ENCODE data around the gene CD83.

Gene CD83

DNA sequence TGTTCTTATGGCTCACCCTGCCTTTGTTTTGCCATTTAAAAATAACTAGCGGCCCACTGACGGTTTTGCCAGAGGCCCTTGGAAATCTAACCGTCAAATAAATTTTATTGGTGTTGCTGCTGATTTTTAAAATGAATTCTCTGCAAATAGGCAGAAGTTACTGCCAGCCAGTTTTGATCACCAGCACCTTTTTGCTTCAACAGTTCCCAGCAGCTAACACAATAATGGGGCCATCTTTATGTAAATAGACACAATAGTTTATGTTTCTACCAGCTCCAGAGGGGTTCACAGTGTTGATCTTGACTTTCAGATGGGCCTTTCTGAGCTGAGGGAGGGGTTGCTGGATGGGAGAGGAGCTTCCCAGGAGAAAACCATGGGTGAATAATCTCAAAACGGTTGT lies 11.2 kb downstream of the CD83 start:
- no peak overlapping the region for H3K9ac ChIP-seq (ENCODE audit: low read depth, low read length)
- no peaks in the 10 kb centered on the region for H3K36me3 ChIP-seq (ENCODE audit: control insufficient read depth, insufficient read depth, low read length)

GRCh38 chr6:14129575-14129974 lies 12.0 kb downstream of the CD83 start:
- Histone ChIP-seq H3K4me3 (ENCODE audit: low read depth, low read length) (no peak overlapping the region), H3K27me3 (ENCODE audit: control insufficient read depth, insufficient read depth, low read length) (no peaks in the 10 kb centered on the region), H3K9ac (ENCODE audit: low read depth, low read length) (no peak overlapping the region), H3K4me1 (ENCODE audit: control insufficient read depth, insufficient read depth, low read length) (peaks cover 22% of the 10 kb centered on the region), H3K36me3 (ENCODE audit: control insufficient read depth, insufficient read depth, low read length) (no peaks in the 10 kb centered on the region), H3K9me3 (ENCODE audit: control insufficient read depth, insufficient read depth, low read length) (no peaks in the 10 kb centered on the region)

More for the DNA sequence above, 11.2 kb downstream of the CD83 start:
- Histone ChIP-seq H3K27me3 (ENCODE audit: control insufficient read depth, insufficient read depth, low read length) (no peaks in the 10 kb centered on the region), H3K4me1 (ENCODE audit: control insufficient read depth, insufficient read depth, low read length) (peaks cover 22% of the 10 kb centered on the region), H3K9me3 (ENCODE audit: control insufficient read depth, insufficient read depth, low read length) (no peaks in the 10 kb centered on the region), H3K4me3 (ENCODE audit: low read depth, low read length) (no peak overlapping the region)

GRCh38 chr6:14130435-14131075 lies 13.0 kb downstream of the CD83 start:
- H3K9ac ChIP-seq (ENCODE audit: low read depth, low read length), result no peak overlapping the region
- peaks cover 22% of the 10 kb centered on the region for H3K4me1 ChIP-seq (ENCODE audit: control insufficient read depth, insufficient read depth, low read length)
- no peaks in the 10 kb centered on the region for H3K36me3 ChIP-seq (ENCODE audit: control insufficient read depth, insufficient read depth, low read length)
- H3K4me3 ChIP-seq (ENCODE audit: low read depth, low read length), result no peak overlapping the region
- no peaks in the 10 kb centered on the region for H3K9me3 ChIP-seq (ENCODE audit: control insufficient read depth, insufficient read depth, low read length)
- no peaks in the 10 kb centered on the region for H3K27me3 ChIP-seq (ENCODE audit: control insufficient read depth, insufficient read depth, low read length)

DNA sequence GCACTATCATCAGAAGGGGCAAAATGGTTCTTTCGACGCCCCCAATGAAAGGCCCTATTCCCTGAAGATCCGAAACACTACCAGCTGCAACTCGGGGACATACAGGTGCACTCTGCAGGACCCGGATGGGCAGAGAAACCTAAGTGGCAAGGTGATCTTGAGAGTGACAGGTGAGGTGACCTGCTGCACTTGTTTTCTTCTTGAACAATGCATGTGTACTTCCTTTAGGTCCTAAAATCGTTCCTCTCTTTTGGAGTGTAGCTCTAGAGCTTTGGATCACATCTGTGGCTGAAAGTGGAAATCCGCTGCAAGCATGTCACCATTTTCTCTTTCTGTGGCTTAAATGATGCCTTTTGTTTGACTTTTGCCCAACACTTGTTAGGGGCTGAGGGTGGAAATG lies 14.0 kb downstream of the CD83 start:
- no peak overlapping the region for H3K9ac ChIP-seq (ENCODE audit: low read depth, low read length)
- no peaks in the 10 kb centered on the region for H3K9me3 ChIP-seq (ENCODE audit: control insufficient read depth, insufficient read depth, low read length)
- no peaks in the 10 kb centered on the region for H3K27me3 ChIP-seq (ENCODE audit: control insufficient read depth, insufficient read depth, low read length)
- no peaks in the 10 kb centered on the region for H3K36me3 ChIP-seq (ENCODE audit: control insufficient read depth, insufficient read depth, low read length)
- peaks cover 22% of the 10 kb centered on the region for H3K4me1 ChIP-seq (ENCODE audit: control insufficient read depth, insufficient read depth, low read length)
- no peak overlapping the region for H3K4me3 ChIP-seq (ENCODE audit: low read depth, low read length)

DNA sequence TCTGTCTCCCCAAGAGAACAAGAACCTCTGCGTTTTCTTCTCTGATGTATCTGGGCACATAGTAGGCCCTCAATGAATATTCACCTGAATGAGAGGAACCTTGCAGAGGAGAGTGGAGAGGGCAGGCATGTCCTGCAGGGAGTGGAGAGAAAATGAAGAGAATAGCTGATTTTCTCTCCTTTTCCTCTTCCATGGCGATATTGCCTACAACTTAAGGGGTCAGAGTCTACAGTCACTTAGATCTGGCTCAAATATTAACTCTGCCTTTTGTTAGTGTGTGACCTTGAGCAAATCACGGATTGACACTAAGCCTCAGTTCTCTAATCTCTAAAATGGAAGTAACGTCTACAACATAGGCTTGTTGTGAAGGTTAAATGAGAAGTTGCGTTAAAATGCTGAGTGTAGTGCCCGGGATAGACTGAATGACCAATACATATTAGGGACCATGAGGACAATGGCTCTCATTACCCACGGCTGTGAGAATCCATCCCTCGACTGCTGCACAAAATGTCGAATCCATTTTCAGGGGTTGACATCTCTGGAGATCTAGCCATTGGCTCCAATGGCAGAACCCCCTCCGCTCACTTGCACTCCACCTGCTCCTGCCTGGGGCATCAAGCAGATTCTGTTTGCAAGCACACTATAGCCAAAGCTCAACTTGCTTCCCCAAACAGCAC lies 14.8 kb downstream of the CD83 start:
- Histone ChIP-seq H3K27me3 (ENCODE audit: control insufficient read depth, insufficient read depth, low read length) (no peaks in the 10 kb centered on the region), H3K36me3 (ENCODE audit: control insufficient read depth, insufficient read depth, low read length) (no peaks in the 10 kb centered on the region), H3K4me3 (ENCODE audit: low read depth, low read length) (no peak overlapping the region), H3K9me3 (ENCODE audit: control insufficient read depth, insufficient read depth, low read length) (no peaks in the 10 kb centered on the region), H3K4me1 (ENCODE audit: control insufficient read depth, insufficient read depth, low read length) (peaks cover 22% of the 10 kb centered on the region), H3K9ac (ENCODE audit: low read depth, low read length) (no peak overlapping the region)

- H3K27me3 ChIP-seq (ENCODE audit: control insufficient read depth, insufficient read depth, low read length), result no peaks in the 10 kb centered on the region
- H3K9me3 ChIP-seq (ENCODE audit: control insufficient read depth, insufficient read depth, low read length), result no peaks in the 10 kb centered on the region
- H3K9ac ChIP-seq (ENCODE audit: low read depth, low read length), result no peak overlapping the region
- H3K4me1 ChIP-seq (ENCODE audit: control insufficient read depth, insufficient read depth, low read length), result peaks cover 17% of the 10 kb centered on the region
- no peak overlapping the region for H3K4me3 ChIP-seq (ENCODE audit: low read depth, low read length)
- H3K36me3 ChIP-seq (ENCODE audit: control insufficient read depth, insufficient read depth, low read length), result no peaks in the 10 kb centered on the region
These were observed 15.3 kb downstream of the CD83 start for GRCh38 chr6:14132921-14133275.

DNA sequence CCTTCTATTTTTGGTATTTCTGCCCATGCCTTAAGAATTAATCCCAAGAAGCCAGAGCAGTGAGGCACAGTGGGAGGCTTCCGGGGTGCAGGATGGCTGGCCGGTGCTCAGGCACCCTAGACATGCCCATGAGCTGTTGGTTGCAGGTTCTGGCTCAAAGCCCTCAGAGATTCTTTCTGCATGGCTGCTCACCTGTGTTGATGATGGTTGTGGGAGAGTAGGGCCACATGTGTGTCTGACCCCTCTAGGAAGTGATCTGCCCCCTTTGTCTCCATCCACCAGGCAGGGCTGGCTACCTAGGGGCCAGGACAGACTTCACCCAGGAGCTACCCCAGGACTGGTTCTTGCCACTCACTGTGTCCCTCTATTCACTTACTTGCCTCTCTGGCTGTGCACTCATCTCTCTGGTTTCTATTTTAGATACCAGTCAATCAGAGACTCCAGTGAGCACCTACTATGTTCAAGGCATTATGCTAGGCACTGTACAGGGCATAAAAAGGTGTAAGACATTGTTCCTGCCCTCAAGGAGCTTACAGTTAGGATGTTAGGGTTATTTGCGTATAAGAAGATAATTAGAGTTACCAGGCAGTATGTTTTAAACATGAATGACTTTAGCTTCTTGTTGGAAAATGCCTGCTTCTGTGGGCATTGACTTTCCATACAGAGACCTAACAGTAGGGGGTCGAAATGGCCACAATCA lies 16.8 kb downstream of the CD83 start:
- no peaks in the 10 kb centered on the region for H3K9me3 ChIP-seq (ENCODE audit: control insufficient read depth, insufficient read depth, low read length)
- peaks cover 5% of the 10 kb centered on the region for H3K4me1 ChIP-seq (ENCODE audit: control insufficient read depth, insufficient read depth, low read length)
- H3K4me3 ChIP-seq (ENCODE audit: low read depth, low read length), result no peak overlapping the region
- H3K9ac ChIP-seq (ENCODE audit: low read depth, low read length), result no peak overlapping the region
- H3K27me3 ChIP-seq (ENCODE audit: control insufficient read depth, insufficient read depth, low read length), result no peaks in the 10 kb centered on the region
- no peaks in the 10 kb centered on the region for H3K36me3 ChIP-seq (ENCODE audit: control insufficient read depth, insufficient read depth, low read length)

GRCh38 chr6:14135893-14136539 lies 18.4 kb downstream of the CD83 start:
- Histone ChIP-seq H3K9me3 (ENCODE audit: control insufficient read depth, insufficient read depth, low read length) (no peaks in the 10 kb centered on the region), H3K4me3 (ENCODE audit: low read depth, low read length) (no peak overlapping the region), H3K36me3 (ENCODE audit: control insufficient read depth, insufficient read depth, low read length) (no peaks in the 10 kb centered on the region), H3K9ac (ENCODE audit: low read depth, low read length) (no peak overlapping the region), H3K4me1 (ENCODE audit: control insufficient read depth, insufficient read depth, low read length) (no peaks in the 10 kb centered on the region), H3K27me3 (ENCODE audit: control insufficient read depth, insufficient read depth, low read length) (no peaks in the 10 kb centered on the region)

DNA sequence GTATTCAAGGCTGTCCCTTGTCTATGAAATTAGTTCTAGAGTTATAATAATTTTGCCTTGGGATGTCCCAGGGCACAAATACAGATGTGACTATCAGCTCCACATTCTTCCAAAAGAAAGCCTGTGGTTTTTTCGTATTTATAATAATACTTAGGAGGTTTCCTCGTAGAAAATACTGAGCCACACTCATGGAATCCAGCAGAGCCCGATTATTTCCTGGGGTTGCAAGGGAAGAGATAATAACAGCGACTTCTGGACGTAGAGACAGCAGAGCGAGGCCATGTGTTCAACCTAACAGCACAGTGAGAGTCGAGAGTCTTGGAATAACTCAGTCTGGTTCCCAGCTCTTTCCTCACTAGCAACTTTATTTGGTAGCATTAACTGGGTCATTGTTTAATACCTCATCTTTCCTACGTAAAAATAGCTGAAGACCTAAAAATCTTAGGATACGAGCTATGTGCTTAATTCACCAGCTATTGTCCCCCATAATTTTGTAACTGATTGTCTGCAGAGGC lies 21.2 kb downstream of the CD83 start:
- Histone ChIP-seq H3K4me3 (ENCODE audit: low read depth, low read length) (no peak overlapping the region), H3K9me3 (ENCODE audit: control insufficient read depth, insufficient read depth, low read length) (no peaks in the 10 kb centered on the region), H3K4me1 (ENCODE audit: control insufficient read depth, insufficient read depth, low read length) (no peaks in the 10 kb centered on the region), H3K27me3 (ENCODE audit: control insufficient read depth, insufficient read depth, low read length) (no peaks in the 10 kb centered on the region), H3K9ac (ENCODE audit: low read depth, low read length) (no peak overlapping the region), H3K36me3 (ENCODE audit: control insufficient read depth, insufficient read depth, low read length) (no peaks in the 10 kb centered on the region)

GRCh38 chr6:14141351-14142062 lies 23.9 kb downstream of the CD83 start:
- Histone ChIP-seq H3K4me1 (ENCODE audit: control insufficient read depth, insufficient read depth, low read length) (no peaks in the 10 kb centered on the region), H3K4me3 (ENCODE audit: low read depth, low read length) (no peak overlapping the region), H3K9ac (ENCODE audit: low read depth, low read length) (no peak overlapping the region), H3K9me3 (ENCODE audit: control insufficient read depth, insufficient read depth, low read length) (no peaks in the 10 kb centered on the region), H3K36me3 (ENCODE audit: control insufficient read depth, insufficient read depth, low read length) (no peaks in the 10 kb centered on the region), H3K27me3 (ENCODE audit: control insufficient read depth, insufficient read depth, low read length) (no peaks in the 10 kb centered on the region)

- Histone ChIP-seq H3K36me3 (ENCODE audit: control insufficient read depth, insufficient read depth, low read length) (no peaks in the 10 kb centered on the region), H3K9me3 (ENCODE audit: control insufficient read depth, insufficient read depth, low read length) (no peaks in the 10 kb centered on the region), H3K9ac (ENCODE audit: low read depth, low read length) (no peak overlapping the region), H3K4me3 (ENCODE audit: low read depth, low read length) (no peak overlapping the region), H3K27me3 (ENCODE audit: control insufficient read depth, insufficient read depth, low read length) (no peaks in the 10 kb centered on the region), H3K4me1 (ENCODE audit: control insufficient read depth, insufficient read depth, low read length) (no peaks in the 10 kb centered on the region)
These were observed 24.5 kb downstream of the CD83 start for GRCh38 chr6:14142063-14142450.
